NCI-H1436 treated with DMSO at 0.1 percent for 48 hours (cell line): ENCODE measurements around the gene MBD4.

ENCODE experiments used
- DNase-seq: peaks from one replicate; lab custom pipeline; 2025; lab: John Stamatoyannopoulos, UW

The MBD4 gene

GRCh38 chr3:129382366-129382765 is 57.4 kb downstream of the MBD4 start:
- DNase-seq, result no peak
